Measurements from ENCODE around the gene LDLRAD3.

The LDLRAD3 gene

GRCh38 chr11:35982061-35982460 is 38.2 kb downstream of the LDLRAD3 start:
- Histone ChIP-seq H3K4me3 (ENCODE audit: low read depth, low read length) (no peak overlapping the region), H3K4me1 (ENCODE audit: control insufficient read depth, insufficient read depth, low read length) (peaks cover 13% of the 10 kb centered on the region), H3K36me3 (ENCODE audit: control insufficient read depth, insufficient read depth, low read length) (no peaks in the 10 kb centered on the region), H3K27me3 (ENCODE audit: control insufficient read depth, insufficient read depth, low read length) (no peaks in the 10 kb centered on the region), H3K9me3 (ENCODE audit: control insufficient read depth, insufficient read depth, low read length) (no peaks in the 10 kb centered on the region), H3K9ac (ENCODE audit: low read depth, low read length) (no peak overlapping the region)

GRCh38 chr11:35983981-35984380 is 40.1 kb downstream of the LDLRAD3 start:
- no peak overlapping the region for H3K9ac ChIP-seq (ENCODE audit: low read depth, low read length)
- H3K9me3 ChIP-seq (ENCODE audit: control insufficient read depth, insufficient read depth, low read length) = no peaks in the 10 kb centered on the region
- H3K36me3 ChIP-seq (ENCODE audit: control insufficient read depth, insufficient read depth, low read length) = no peaks in the 10 kb centered on the region
- no peak overlapping the region for H3K4me3 ChIP-seq (ENCODE audit: low read depth, low read length)
- H3K4me1 ChIP-seq (ENCODE audit: control insufficient read depth, insufficient read depth, low read length) = peaks cover 12% of the 10 kb centered on the region
- no peaks in the 10 kb centered on the region for H3K27me3 ChIP-seq (ENCODE audit: control insufficient read depth, insufficient read depth, low read length)

GRCh38 chr11:35986947-35987346 is 43.1 kb downstream of the LDLRAD3 start:
- no peaks in the 10 kb centered on the region for H3K36me3 ChIP-seq (ENCODE audit: control insufficient read depth, insufficient read depth, low read length)
- no peaks in the 10 kb centered on the region for H3K9me3 ChIP-seq (ENCODE audit: control insufficient read depth, insufficient read depth, low read length)
- no peak overlapping the region for H3K9ac ChIP-seq (ENCODE audit: low read depth, low read length)
- H3K27me3 ChIP-seq (ENCODE audit: control insufficient read depth, insufficient read depth, low read length) = no peaks in the 10 kb centered on the region
- peaks cover 9% of the 10 kb centered on the region for H3K4me1 ChIP-seq (ENCODE audit: control insufficient read depth, insufficient read depth, low read length)
- H3K4me3 ChIP-seq (ENCODE audit: low read depth, low read length) = no peak overlapping the region

- Histone ChIP-seq H3K9me3 (ENCODE audit: control insufficient read depth, insufficient read depth, low read length) (no peaks in the 10 kb centered on the region), H3K4me1 (ENCODE audit: control insufficient read depth, insufficient read depth, low read length) (peaks cover 10% of the 10 kb centered on the region), H3K27me3 (ENCODE audit: control insufficient read depth, insufficient read depth, low read length) (no peaks in the 10 kb centered on the region), H3K9ac (ENCODE audit: low read depth, low read length) (no peak overlapping the region), H3K36me3 (ENCODE audit: control insufficient read depth, insufficient read depth, low read length) (no peaks in the 10 kb centered on the region), H3K4me3 (ENCODE audit: low read depth, low read length) (no peak overlapping the region)
Measured at GRCh38 chr11:35990170-35990569, 46.3 kb downstream of the LDLRAD3 start.

- Histone ChIP-seq H3K36me3 (ENCODE audit: control insufficient read depth, insufficient read depth, low read length) (no peaks in the 10 kb centered on the region), H3K27me3 (ENCODE audit: control insufficient read depth, insufficient read depth, low read length) (no peaks in the 10 kb centered on the region), H3K4me3 (ENCODE audit: low read depth, low read length) (no peak overlapping the region), H3K9ac (ENCODE audit: low read depth, low read length) (no peak overlapping the region), H3K9me3 (ENCODE audit: control insufficient read depth, insufficient read depth, low read length) (no peaks in the 10 kb centered on the region), H3K4me1 (ENCODE audit: control insufficient read depth, insufficient read depth, low read length) (peaks cover 10% of the 10 kb centered on the region)
Measured at GRCh38 chr11:35990816-35991215, 47.0 kb downstream of the LDLRAD3 start.

GRCh38 chr11:35992548-35992947 is 48.7 kb downstream of the LDLRAD3 start:
- no peak overlapping the region for H3K4me3 ChIP-seq (ENCODE audit: low read depth, low read length)
- no peak overlapping the region for H3K9ac ChIP-seq (ENCODE audit: low read depth, low read length)
- peaks cover 2% of the 10 kb centered on the region for H3K4me1 ChIP-seq (ENCODE audit: control insufficient read depth, insufficient read depth, low read length)
- H3K9me3 ChIP-seq (ENCODE audit: control insufficient read depth, insufficient read depth, low read length) = no peaks in the 10 kb centered on the region
- H3K36me3 ChIP-seq (ENCODE audit: control insufficient read depth, insufficient read depth, low read length) = no peaks in the 10 kb centered on the region
- H3K27me3 ChIP-seq (ENCODE audit: control insufficient read depth, insufficient read depth, low read length) = no peaks in the 10 kb centered on the region

- H3K36me3 ChIP-seq (ENCODE audit: control insufficient read depth, insufficient read depth, low read length) = no peaks in the 10 kb centered on the region
- H3K4me3 ChIP-seq (ENCODE audit: low read depth, low read length) = no peak overlapping the region
- H3K4me1 ChIP-seq (ENCODE audit: control insufficient read depth, insufficient read depth, low read length) = peaks cover 2% of the 10 kb centered on the region
- H3K27me3 ChIP-seq (ENCODE audit: control insufficient read depth, insufficient read depth, low read length) = no peaks in the 10 kb centered on the region
- H3K9ac ChIP-seq (ENCODE audit: low read depth, low read length) = no peak overlapping the region
- no peaks in the 10 kb centered on the region for H3K9me3 ChIP-seq (ENCODE audit: control insufficient read depth, insufficient read depth, low read length)
Measured at GRCh38 chr11:35994421-35994820, 50.6 kb downstream of the LDLRAD3 start.

- H3K9ac ChIP-seq (ENCODE audit: low read depth, low read length) = no peak overlapping the region
Measured at GRCh38 chr11:35995681-35996271, 51.9 kb downstream of the LDLRAD3 start.

GRCh38 chr11:35997902-35998520 is 54.1 kb downstream of the LDLRAD3 start:
- no peaks in the 10 kb centered on the region for H3K27me3 ChIP-seq (ENCODE audit: control insufficient read depth, insufficient read depth, low read length)
- H3K9ac ChIP-seq (ENCODE audit: low read depth, low read length) = no peak overlapping the region
- no peaks in the 10 kb centered on the region for H3K9me3 ChIP-seq (ENCODE audit: control insufficient read depth, insufficient read depth, low read length)
- no peak overlapping the region for H3K4me3 ChIP-seq (ENCODE audit: low read depth, low read length)
- peaks cover 7% of the 10 kb centered on the region for H3K4me1 ChIP-seq (ENCODE audit: control insufficient read depth, insufficient read depth, low read length)
- H3K36me3 ChIP-seq (ENCODE audit: control insufficient read depth, insufficient read depth, low read length) = no peaks in the 10 kb centered on the region

More at GRCh38 chr11:35995681-35996271, 51.9 kb downstream of the LDLRAD3 start:
- Histone ChIP-seq H3K9me3 (ENCODE audit: control insufficient read depth, insufficient read depth, low read length) (no peaks in the 10 kb centered on the region), H3K4me1 (ENCODE audit: control insufficient read depth, insufficient read depth, low read length) (peaks cover 2% of the 10 kb centered on the region), H3K4me3 (ENCODE audit: low read depth, low read length) (no peak overlapping the region), H3K36me3 (ENCODE audit: control insufficient read depth, insufficient read depth, low read length) (no peaks in the 10 kb centered on the region), H3K27me3 (ENCODE audit: control insufficient read depth, insufficient read depth, low read length) (no peaks in the 10 kb centered on the region)

- no peak overlapping the region for H3K4me3 ChIP-seq (ENCODE audit: low read depth, low read length)
- no peak overlapping the region for H3K9ac ChIP-seq (ENCODE audit: low read depth, low read length)
- H3K4me1 ChIP-seq (ENCODE audit: control insufficient read depth, insufficient read depth, low read length) = peaks cover 7% of the 10 kb centered on the region
- no peaks in the 10 kb centered on the region for H3K9me3 ChIP-seq (ENCODE audit: control insufficient read depth, insufficient read depth, low read length)
- no peaks in the 10 kb centered on the region for H3K27me3 ChIP-seq (ENCODE audit: control insufficient read depth, insufficient read depth, low read length)
- H3K36me3 ChIP-seq (ENCODE audit: control insufficient read depth, insufficient read depth, low read length) = no peaks in the 10 kb centered on the region
Measured at GRCh38 chr11:35998634-35999033, 54.8 kb downstream of the LDLRAD3 start.

GRCh38 chr11:36000616-36001190 is 56.8 kb downstream of the LDLRAD3 start:
- Histone ChIP-seq H3K4me1 (ENCODE audit: control insufficient read depth, insufficient read depth, low read length) (peaks cover 7% of the 10 kb centered on the region), H3K36me3 (ENCODE audit: control insufficient read depth, insufficient read depth, low read length) (no peaks in the 10 kb centered on the region), H3K4me3 (ENCODE audit: low read depth, low read length) (no peak overlapping the region), H3K9ac (ENCODE audit: low read depth, low read length) (no peak overlapping the region), H3K27me3 (ENCODE audit: control insufficient read depth, insufficient read depth, low read length) (no peaks in the 10 kb centered on the region), H3K9me3 (ENCODE audit: control insufficient read depth, insufficient read depth, low read length) (peaks cover 4% of the 10 kb centered on the region)

GRCh38 chr11:36002196-36002595 is 58.3 kb downstream of the LDLRAD3 start:
- no peaks in the 10 kb centered on the region for H3K27me3 ChIP-seq (ENCODE audit: control insufficient read depth, insufficient read depth, low read length)
- H3K4me3 ChIP-seq (ENCODE audit: low read depth, low read length) = no peak overlapping the region
- H3K9me3 ChIP-seq (ENCODE audit: control insufficient read depth, insufficient read depth, low read length) = peaks cover 4% of the 10 kb centered on the region
- no peaks in the 10 kb centered on the region for H3K36me3 ChIP-seq (ENCODE audit: control insufficient read depth, insufficient read depth, low read length)
- no peak overlapping the region for H3K9ac ChIP-seq (ENCODE audit: low read depth, low read length)
- H3K4me1 ChIP-seq (ENCODE audit: control insufficient read depth, insufficient read depth, low read length) = peaks cover 7% of the 10 kb centered on the region
